Measurements from ENCODE around the gene RBP3. TPM values are rescaled to one million over a fixed set of nuclear protein-coding genes. Genes with fewer than 3 reads are reported as not detected.

The RBP3 gene
- total and polyA plus RNA-seq, 4 experiments from 2014 or later: not detected

- H3K36me3 Mint-ChIP-seq: no peaks in the 10 kb centered on the region
- no peak overlapping the region for H3K27ac Mint-ChIP-seq
- POLR2A ChIA-PET (ENCODE audit: partially characterized antibody): no interaction called here
- H3K4me3 Mint-ChIP-seq: no peak overlapping the region
- no peaks in the 10 kb centered on the region for H3K9me3 Mint-ChIP-seq
- H3K27me3 Mint-ChIP-seq: peaks cover 0 to 2% of the 10 kb centered on the region in 2 donors
- no peak overlapping the region for H3K4me3 ChIP-seq (ENCODE audit: low read length in 2 of 2)
- no peak overlapping the region for H3K27ac ChIP-seq (ENCODE audit: low read depth, low read length)
- H3K9me3 ChIP-seq (ENCODE audit: control insufficient read depth in 1 of 2, low read length in 2 of 2): no peaks in the 10 kb centered on the region
- H3K4me1 ChIP-seq (ENCODE audit: insufficient read depth, low read length): no peaks in the 10 kb centered on the region
- no peaks in the 10 kb centered on the region for H3K4me1 Mint-ChIP-seq
- CTCF ChIA-PET (ENCODE audit: partially characterized antibody): no interaction called here
- no peaks in the 10 kb centered on the region for H3K36me3 ChIP-seq (ENCODE audit: insufficient read depth, low read length)
- intact Hi-C loops (cut with micrococcal nuclease): no loop called here
- DNase-seq: no peak
- no peaks in the 10 kb centered on the region for H3K27me3 ChIP-seq (ENCODE audit: insufficient read depth, low read length)
These were observed 17.4 kb upstream of the RBP3 start for GRCh38 chr10:47330804-47331203.

GRCh38 chr10:47331491-47331890 lies 16.7 kb upstream of the RBP3 start:
- ChIA-PET POLR2A (ENCODE audit: partially characterized antibody) (no interaction called here), CTCF (ENCODE audit: partially characterized antibody) (no interaction called here)
- Histone ChIP-seq H3K36me3 (ENCODE audit: insufficient read depth, low read length) (no peaks in the 10 kb centered on the region), H3K4me3 (ENCODE audit: low read length in 2 of 2) (no peak overlapping the region), H3K9me3 (ENCODE audit: control insufficient read depth in 1 of 2, low read length in 2 of 2) (no peaks in the 10 kb centered on the region), H3K4me1 (ENCODE audit: insufficient read depth, low read length) (no peaks in the 10 kb centered on the region), H3K27ac (ENCODE audit: low read depth, low read length) (no peak overlapping the region), H3K27me3 (ENCODE audit: insufficient read depth, low read length) (no peaks in the 10 kb centered on the region)
- H3K4me3 Mint-ChIP-seq: no peak overlapping the region
- H3K9me3 Mint-ChIP-seq: no peaks in the 10 kb centered on the region
- DNase-seq: no peak
- no peaks in the 10 kb centered on the region for H3K36me3 Mint-ChIP-seq
- H3K4me1 Mint-ChIP-seq: no peaks in the 10 kb centered on the region
- peaks cover 2 to 3% of the 10 kb centered on the region in 2 donors for H3K27me3 Mint-ChIP-seq
- H3K27ac Mint-ChIP-seq: no peak overlapping the region
- intact Hi-C loops (cut with micrococcal nuclease): no loop called here

- peaks cover 2 to 3% of the 10 kb centered on the region in 2 donors for H3K27me3 Mint-ChIP-seq
These were observed 16.2 kb upstream of the RBP3 start for GRCh38 chr10:47331954-47332353.

GRCh38 chr10:47332371-47332770 lies 15.8 kb upstream of the RBP3 start:
- no peak overlapping the region for H3K27ac Mint-ChIP-seq
- H3K36me3 ChIP-seq (ENCODE audit: insufficient read depth, low read length): no peaks in the 10 kb centered on the region
- no peaks in the 10 kb centered on the region for H3K4me1 ChIP-seq (ENCODE audit: insufficient read depth, low read length)

More at GRCh38 chr10:47331954-47332353, 16.2 kb upstream of the RBP3 start:
- Mint-ChIP-seq H3K4me1 (no peaks in the 10 kb centered on the region), H3K4me3 (no peak overlapping the region), H3K36me3 (no peaks in the 10 kb centered on the region), H3K9me3 (no peaks in the 10 kb centered on the region), H3K27ac (no peak overlapping the region)
- Histone ChIP-seq H3K36me3 (ENCODE audit: insufficient read depth, low read length) (no peaks in the 10 kb centered on the region), H3K4me3 (ENCODE audit: low read length in 2 of 2) (no peak overlapping the region), H3K27ac (ENCODE audit: low read depth, low read length) (no peak overlapping the region), H3K27me3 (ENCODE audit: insufficient read depth, low read length) (no peaks in the 10 kb centered on the region), H3K9me3 (ENCODE audit: control insufficient read depth in 1 of 2, low read length in 2 of 2) (no peaks in the 10 kb centered on the region), H3K4me1 (ENCODE audit: insufficient read depth, low read length) (no peaks in the 10 kb centered on the region)
- POLR2A ChIA-PET (ENCODE audit: partially characterized antibody): no interaction called here
- no peak for DNase-seq
- intact Hi-C loops (cut with micrococcal nuclease): no loop called here
- CTCF ChIA-PET (ENCODE audit: partially characterized antibody): interaction anchor here (2.1 kb wide), 1 partner anchor 284 kb away, joined by 7 read pairs; no protein-coding TSS in a partner anchor

GRCh38 chr10:47332946-47333345 lies 15.2 kb upstream of the RBP3 start:
- Mint-ChIP-seq H3K4me1 (no peaks in the 10 kb centered on the region), H3K9me3 (no peaks in the 10 kb centered on the region), H3K36me3 (no peaks in the 10 kb centered on the region), H3K4me3 (no peak overlapping the region), H3K27ac (no peak overlapping the region), H3K27me3 (peaks cover 2 to 3% of the 10 kb centered on the region in 2 donors)
- intact Hi-C loops (cut with micrococcal nuclease): no loop called here
- H3K4me3 ChIP-seq (ENCODE audit: low read length in 2 of 2): no peak overlapping the region
- no peak for DNase-seq
- CTCF ChIA-PET (ENCODE audit: partially characterized antibody): interaction anchor here (1.0 to 2.1 kb wide), 2 partner anchors 285 to 308 kb away, joined by 4 to 7 read pairs; no protein-coding TSS in a partner anchor
- H3K36me3 ChIP-seq (ENCODE audit: insufficient read depth, low read length): no peaks in the 10 kb centered on the region
- H3K9me3 ChIP-seq (ENCODE audit: control insufficient read depth in 1 of 2, low read length in 2 of 2): no peaks in the 10 kb centered on the region
- no peaks in the 10 kb centered on the region for H3K27me3 ChIP-seq (ENCODE audit: insufficient read depth, low read length)
- H3K4me1 ChIP-seq (ENCODE audit: insufficient read depth, low read length): no peaks in the 10 kb centered on the region
- H3K27ac ChIP-seq (ENCODE audit: low read depth, low read length): no peak overlapping the region
- POLR2A ChIA-PET (ENCODE audit: partially characterized antibody): no interaction called here

More at GRCh38 chr10:47332371-47332770, 15.8 kb upstream of the RBP3 start:
- no peaks in the 10 kb centered on the region for H3K36me3 Mint-ChIP-seq
- H3K27me3 ChIP-seq (ENCODE audit: insufficient read depth, low read length): no peaks in the 10 kb centered on the region
- POLR2A ChIA-PET (ENCODE audit: partially characterized antibody): no interaction called here
- no peak overlapping the region for H3K4me3 ChIP-seq (ENCODE audit: low read length in 2 of 2)
- no peaks in the 10 kb centered on the region for H3K4me1 Mint-ChIP-seq
- H3K27me3 Mint-ChIP-seq: peaks cover 2 to 3% of the 10 kb centered on the region in 2 donors
- intact Hi-C loops (cut with micrococcal nuclease): no loop called here
- H3K27ac ChIP-seq (ENCODE audit: low read depth, low read length): no peak overlapping the region
- CTCF ChIA-PET (ENCODE audit: partially characterized antibody): interaction anchor here (1.0 to 2.1 kb wide), 2 partner anchors 285 to 308 kb away, joined by 4 to 7 read pairs; no protein-coding TSS in a partner anchor
- H3K4me3 Mint-ChIP-seq: no peak overlapping the region
- no peak for DNase-seq
- no peaks in the 10 kb centered on the region for H3K9me3 ChIP-seq (ENCODE audit: control insufficient read depth in 1 of 2, low read length in 2 of 2)
- H3K9me3 Mint-ChIP-seq: no peaks in the 10 kb centered on the region

- no peak overlapping the region for H3K27ac Mint-ChIP-seq
- no peaks in the 10 kb centered on the region for H3K36me3 Mint-ChIP-seq
- no peaks in the 10 kb centered on the region for H3K9me3 Mint-ChIP-seq
- Histone ChIP-seq H3K9me3 (ENCODE audit: control insufficient read depth in 1 of 2, low read length in 2 of 2) (no peaks in the 10 kb centered on the region), H3K4me3 (ENCODE audit: low read length in 2 of 2) (no peak overlapping the region), H3K27me3 (ENCODE audit: insufficient read depth, low read length) (no peaks in the 10 kb centered on the region), H3K36me3 (ENCODE audit: insufficient read depth, low read length) (no peaks in the 10 kb centered on the region), H3K4me1 (ENCODE audit: insufficient read depth, low read length) (no peaks in the 10 kb centered on the region), H3K27ac (ENCODE audit: low read depth, low read length) (no peak overlapping the region)
- intact Hi-C loops (cut with micrococcal nuclease): no loop called here
- no peak for DNase-seq
- POLR2A ChIA-PET (ENCODE audit: partially characterized antibody): no interaction called here
- no peaks in the 10 kb centered on the region for H3K4me1 Mint-ChIP-seq
- H3K4me3 Mint-ChIP-seq: no peak overlapping the region
- CTCF ChIA-PET (ENCODE audit: partially characterized antibody): interaction anchor here (1.0 to 2.1 kb wide), 2 partner anchors 286 to 309 kb away, joined by 4 to 7 read pairs; no protein-coding TSS in a partner anchor
- H3K27me3 Mint-ChIP-seq: peaks cover 5% of the 10 kb centered on the region in 2 donors
These were observed 14.6 kb upstream of the RBP3 start for GRCh38 chr10:47333532-47333931.

GRCh38 chr10:47334466-47335295 lies 13.5 kb upstream of the RBP3 start:
- H3K27me3 Mint-ChIP-seq: peaks cover 5 to 7% of the 10 kb centered on the region in 2 donors
- ChIA-PET CTCF (ENCODE audit: partially characterized antibody) (interaction anchor here (1.4 kb wide), 1 partner anchor 287 kb away, joined by 4 read pairs; no protein-coding TSS in a partner anchor), POLR2A (ENCODE audit: partially characterized antibody) (no interaction called here)
- no peak overlapping the region for H3K27ac Mint-ChIP-seq
- H3K9me3 ChIP-seq (ENCODE audit: control insufficient read depth in 1 of 2, low read length in 2 of 2): no peaks in the 10 kb centered on the region
- H3K36me3 ChIP-seq (ENCODE audit: insufficient read depth, low read length): no peaks in the 10 kb centered on the region
- no peak overlapping the region for H3K4me3 Mint-ChIP-seq
- H3K4me1 ChIP-seq (ENCODE audit: insufficient read depth, low read length): no peaks in the 10 kb centered on the region
- H3K4me1 Mint-ChIP-seq: no peaks in the 10 kb centered on the region
- H3K9me3 Mint-ChIP-seq: no peaks in the 10 kb centered on the region
- intact Hi-C loops (cut with micrococcal nuclease): no loop called here
- no peaks in the 10 kb centered on the region for H3K36me3 Mint-ChIP-seq
- no peak for DNase-seq
- no peaks in the 10 kb centered on the region for H3K27me3 ChIP-seq (ENCODE audit: insufficient read depth, low read length)
- H3K27ac ChIP-seq (ENCODE audit: low read depth, low read length): no peak overlapping the region
- no peak overlapping the region for H3K4me3 ChIP-seq (ENCODE audit: low read length in 2 of 2)

Measured in CD4-positive, alpha-beta memory T cell (primary cell).